ENCODE data around the gene POMP.

Gene POMP

DNA sequence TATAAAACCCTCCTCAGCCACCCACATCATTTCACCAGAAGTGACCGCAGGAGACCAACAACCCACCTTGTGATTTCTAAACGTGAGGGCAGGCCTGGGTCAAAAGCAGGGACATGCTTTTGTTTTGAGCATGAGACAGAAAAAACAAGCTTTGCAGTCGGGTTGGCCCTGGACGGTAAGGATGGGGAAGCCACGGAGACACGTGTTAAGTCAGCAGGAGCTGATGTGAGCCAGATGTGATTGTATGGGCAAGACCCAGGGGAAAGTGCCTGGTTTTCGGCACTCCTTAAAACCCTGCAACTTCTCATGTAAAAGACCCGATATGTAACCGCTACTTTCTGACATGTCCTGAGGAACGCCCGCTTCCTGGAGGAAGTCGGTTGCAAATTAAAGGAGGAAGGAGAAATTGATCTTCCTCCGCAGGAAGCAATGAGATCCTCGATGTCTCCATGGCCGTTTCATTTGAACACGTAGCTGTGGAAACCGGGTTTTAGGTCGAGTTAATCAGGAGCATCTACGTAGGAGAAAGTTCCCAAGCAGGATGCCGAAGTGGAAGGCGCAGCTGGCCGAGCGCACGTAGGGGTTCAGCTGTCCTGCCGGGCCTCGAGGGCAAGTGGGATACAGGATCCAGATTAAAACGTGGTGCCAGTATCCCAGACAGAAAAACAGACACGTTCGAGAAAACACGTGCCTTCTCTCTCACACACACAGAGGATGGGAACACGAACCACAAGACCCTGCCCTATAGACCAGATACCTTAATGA is 40.5 kb upstream of the POMP start:
- TF ChIP-seq, protein P1, sequence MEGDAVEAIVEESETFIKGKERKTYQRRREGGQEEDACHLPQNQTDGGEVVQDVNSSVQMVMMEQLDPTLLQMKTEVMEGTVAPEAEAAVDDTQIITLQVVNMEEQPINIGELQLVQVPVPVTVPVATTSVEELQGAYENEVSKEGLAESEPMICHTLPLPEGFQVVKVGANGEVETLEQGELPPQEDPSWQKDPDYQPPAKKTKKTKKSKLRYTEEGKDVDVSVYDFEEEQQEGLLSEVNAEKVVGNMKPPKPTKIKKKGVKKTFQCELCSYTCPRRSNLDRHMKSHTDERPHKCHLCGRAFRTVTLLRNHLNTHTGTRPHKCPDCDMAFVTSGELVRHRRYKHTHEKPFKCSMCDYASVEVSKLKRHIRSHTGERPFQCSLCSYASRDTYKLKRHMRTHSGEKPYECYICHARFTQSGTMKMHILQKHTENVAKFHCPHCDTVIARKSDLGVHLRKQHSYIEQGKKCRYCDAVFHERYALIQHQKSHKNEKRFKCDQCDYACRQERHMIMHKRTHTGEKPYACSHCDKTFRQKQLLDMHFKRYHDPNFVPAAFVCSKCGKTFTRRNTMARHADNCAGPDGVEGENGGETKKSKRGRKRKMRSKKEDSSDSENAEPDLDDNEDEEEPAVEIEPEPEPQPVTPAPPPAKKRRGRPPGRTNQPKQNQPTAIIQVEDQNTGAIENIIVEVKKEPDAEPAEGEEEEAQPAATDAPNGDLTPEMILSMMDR (IDR thresholded peaks at IDR 0.05; ENCODE audit: low read depth, low read length): no peak
- no peak overlapping the region for H3K4me3 ChIP-seq (ENCODE audit: low read depth, low read length)

DNA sequence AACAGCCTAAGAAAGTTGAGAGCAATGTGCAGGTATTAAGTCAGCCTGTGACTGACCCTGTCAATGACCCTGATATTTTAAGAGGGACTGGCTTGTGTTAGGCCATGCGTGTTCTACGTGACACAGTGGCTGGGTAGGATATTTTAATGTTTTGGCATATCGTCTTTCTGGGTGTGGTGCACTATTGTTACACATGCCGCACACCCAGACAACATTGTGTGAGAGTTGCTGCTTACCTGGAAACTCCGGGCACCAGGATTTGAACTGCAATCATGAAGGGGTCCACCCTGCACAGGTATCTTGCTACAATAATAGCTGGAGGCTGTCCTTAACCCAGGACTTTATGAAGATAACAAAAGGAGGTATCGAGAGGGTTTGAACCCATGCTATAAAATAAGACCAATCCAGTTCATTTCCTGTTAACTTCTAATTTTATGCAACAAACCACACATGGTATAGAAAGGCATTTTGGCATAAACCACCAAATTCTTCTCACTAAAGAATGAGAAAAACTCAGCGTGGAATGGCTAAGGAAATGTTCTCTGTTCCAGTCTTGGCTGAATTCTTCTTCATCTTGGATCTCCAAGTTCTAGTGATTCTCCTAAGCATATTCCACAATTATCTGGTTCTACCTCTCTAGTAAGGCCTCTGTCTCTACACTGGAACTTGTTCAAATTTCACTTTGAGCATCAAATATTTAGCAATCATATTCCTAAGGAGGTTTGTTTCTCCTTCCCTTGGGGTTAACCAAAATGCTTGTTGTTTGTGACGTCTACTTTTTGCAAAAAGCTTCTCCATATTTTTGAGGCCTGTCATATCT is 38.7 kb upstream of the POMP start:
- H3K4me3 ChIP-seq (ENCODE audit: low read depth, low read length): no peak overlapping the region
- TF ChIP-seq, protein P1 (IDR thresholded peaks at IDR 0.05; ENCODE audit: low read depth, low read length): no peak

DNA sequence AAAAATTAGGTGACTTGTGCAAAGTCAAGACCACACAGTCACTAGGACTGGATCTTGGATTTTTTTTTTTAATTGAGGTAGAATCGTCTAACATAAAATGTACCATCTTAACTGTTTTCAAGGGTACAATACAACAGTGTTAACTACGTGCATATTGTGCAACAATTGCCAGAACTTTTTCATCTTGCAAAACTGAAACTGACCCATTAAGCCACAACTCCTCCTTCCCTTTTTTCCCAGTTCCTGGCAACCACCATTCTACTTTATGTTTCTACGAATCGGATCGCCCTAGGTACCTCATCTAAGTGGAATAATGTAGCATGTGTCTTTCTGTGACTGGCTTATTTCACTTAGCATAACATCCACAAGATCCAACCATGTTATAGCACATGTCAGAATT is 37.5 kb upstream of the POMP start:
- TF ChIP-seq, protein P1 (IDR thresholded peaks at IDR 0.05; ENCODE audit: low read depth, low read length): no peak

DNA sequence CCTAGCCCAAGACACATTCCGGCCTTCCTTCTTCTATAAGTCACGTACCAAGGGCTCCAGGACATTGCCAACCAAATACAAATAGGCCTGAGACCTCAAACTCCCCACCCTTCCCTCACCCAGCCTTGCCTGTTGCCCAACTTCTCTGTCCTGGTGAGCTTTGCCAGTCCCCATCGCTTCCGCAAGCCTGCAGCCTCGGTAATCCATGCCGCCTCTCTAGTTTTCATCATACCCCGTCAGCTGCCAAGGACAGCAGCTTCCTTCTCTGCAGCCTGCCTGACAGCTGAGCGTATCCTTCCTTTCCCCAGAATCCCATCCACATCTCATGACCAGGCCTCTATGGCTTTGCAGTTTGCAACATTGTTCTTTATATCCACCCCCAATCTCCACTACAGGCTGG is 36.6 kb upstream of the POMP start:
- no peak overlapping the region for H3K4me3 ChIP-seq (ENCODE audit: low read depth, low read length)
- TF ChIP-seq, protein P1 (IDR thresholded peaks at IDR 0.05; ENCODE audit: low read depth, low read length): no peak

More for the DNA sequence above, 37.5 kb upstream of the POMP start:
- no peak overlapping the region for H3K4me3 ChIP-seq (ENCODE audit: low read depth, low read length)

DNA sequence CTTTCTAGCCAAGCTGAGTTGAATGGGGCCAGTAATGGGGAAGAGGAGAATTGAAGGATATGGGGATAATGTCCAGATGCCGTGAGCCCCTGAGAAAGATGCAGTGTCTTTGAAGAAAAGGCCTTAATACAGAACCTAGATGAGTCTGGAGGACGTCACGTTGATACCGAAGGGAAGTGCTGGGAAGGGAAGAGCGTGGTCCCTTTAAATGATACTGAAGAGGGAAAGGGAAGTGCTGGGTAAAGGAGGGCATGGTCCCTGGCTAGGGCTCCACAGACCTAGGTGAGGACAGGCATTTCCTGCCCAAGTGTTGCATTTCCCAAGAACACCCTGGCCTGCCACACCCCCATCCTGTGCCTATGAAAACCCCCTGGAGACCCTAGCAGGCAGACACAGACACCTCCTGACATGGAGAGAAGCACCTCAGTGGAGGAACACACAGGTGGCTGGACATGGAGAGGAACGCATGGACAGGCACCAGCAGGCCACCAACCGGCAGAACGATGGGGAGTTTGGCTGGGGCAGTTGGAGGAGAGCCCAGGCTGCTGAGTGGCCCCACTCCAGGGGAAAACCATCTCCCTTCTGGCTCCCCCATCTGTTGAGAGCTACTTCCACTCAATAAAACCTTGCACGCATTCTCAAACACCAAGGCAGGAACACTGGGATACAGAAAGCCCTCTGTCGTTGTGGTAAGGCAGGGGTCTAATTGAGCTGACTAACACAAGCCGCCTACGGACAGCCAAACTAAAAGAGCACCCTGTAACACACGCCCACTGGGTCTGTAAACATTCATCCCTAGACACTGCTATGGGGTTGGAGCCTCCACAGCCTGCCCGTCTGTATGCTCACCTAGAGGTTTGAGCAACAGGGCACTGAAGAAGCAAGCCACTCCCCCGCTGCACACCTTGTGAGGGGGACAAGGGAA is 34.9 kb upstream of the POMP start:
- TF ChIP-seq, protein P1 (IDR thresholded peaks at IDR 0.05; ENCODE audit: low read depth, low read length): no peak
- H3K4me3 ChIP-seq (ENCODE audit: low read depth, low read length): no peak overlapping the region

DNA sequence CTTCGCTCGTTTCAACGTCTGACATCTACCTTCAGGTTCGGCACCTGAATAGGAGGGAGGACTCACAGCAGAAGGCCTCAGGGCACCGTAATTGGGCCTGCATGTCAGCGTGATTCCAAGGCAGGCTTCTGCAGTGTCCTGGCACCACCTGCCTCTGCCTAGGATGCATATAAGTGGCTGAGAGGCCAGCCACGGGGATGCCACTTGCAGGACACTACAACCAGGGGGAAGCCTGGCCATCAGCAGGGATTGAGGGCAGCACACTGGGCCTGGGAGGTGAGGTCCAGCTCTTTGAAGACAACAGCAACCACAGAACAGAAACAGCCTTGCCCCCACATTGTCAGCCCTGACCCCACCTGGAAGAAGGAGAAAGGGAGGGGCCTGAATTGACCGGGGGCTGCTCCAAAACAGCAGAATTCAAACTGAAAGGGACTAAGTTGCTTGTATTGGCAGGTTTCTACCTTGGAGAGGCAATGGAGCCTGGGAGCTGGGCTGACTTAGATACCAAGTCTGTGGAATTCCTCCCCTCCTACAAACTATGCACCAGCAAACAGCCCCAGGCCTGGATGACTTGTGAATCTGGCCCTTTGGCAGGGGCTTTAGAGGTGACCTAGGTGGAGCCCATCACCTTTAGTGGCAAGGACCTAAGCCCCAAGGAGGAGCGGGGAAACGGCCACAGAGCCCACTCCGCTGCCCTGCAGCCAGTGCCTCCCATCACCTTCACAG is 34.1 kb upstream of the POMP start:
- TF ChIP-seq, protein P1 (IDR thresholded peaks at IDR 0.05; ENCODE audit: low read depth, low read length): no peak

More for the DNA sequence above, 34.1 kb upstream of the POMP start:
- H3K4me3 ChIP-seq (ENCODE audit: low read depth, low read length): no peak overlapping the region
